ENCODE results near the gene COPA. TPM values are rescaled to one million over a fixed set of nuclear protein-coding genes. Genes with fewer than 3 reads are reported as not detected.
A peak's percentile ranks its signal among the peaks of the same experiment; 100 is the strongest.
"Not testable (repeated sequence)": the region's sequence is repeated elsewhere in the genome, so short reads cannot be mapped to it uniquely, and the experiment has no call there.

Gene COPA
- total RNA-seq, result 116 and 125 TPM in 2 replicates

- peaks cover 39% of the 10 kb centered on the region for H3K36me3 Mint-ChIP-seq (ENCODE audit: low read depth)
- no peaks in the 10 kb centered on the region for H3K9me3 Mint-ChIP-seq
- DNase-seq, result peak; percentile 97
- H3K4me3 Mint-ChIP-seq, result peak within 1 kb of the TSS; percentile 96
- H3K27me3 Mint-ChIP-seq, result no peaks in the 10 kb centered on the region
- peak within 1 kb of the TSS; percentile 97 for H3K27ac Mint-ChIP-seq
- H3K4me1 Mint-ChIP-seq, result peaks cover 41% of the 10 kb centered on the region
- intact Hi-C loops (cut with micrococcal nuclease), result loop anchor here (1.0 to 5.0 kb wide), 4 partner anchors 58 to 339 kb away; partner anchors contain the start of genes DCAF8 and PEX19
Measured at GRCh38 chr1:160342953-160343869, at the start of gene COPA, which contains the start of gene NCSTN. Gene COPA, minus strand, starts transcription at chr1:160343250. Its CDS starts 80 bp downstream, at chr1:160343170. Gene NCSTN, plus strand, starts transcription at chr1:160343383. Its CDS starts 14 bp downstream, at chr1:160343397.

- DNase-seq; H3K4me1 Mint-ChIP-seq; H3K36me3 Mint-ChIP-seq (ENCODE audit: low read depth); H3K27ac Mint-ChIP-seq; intact Hi-C loops (cut with micrococcal nuclease); H3K4me3 Mint-ChIP-seq: not testable (repeated sequence)
- Mint-ChIP-seq H3K9me3 (peaks cover 16% of the 10 kb centered on the region), H3K27me3 (peaks cover 49% of the 10 kb centered on the region)
Measured at GRCh38 chr1:160388406-160388805, 45.4 kb upstream of the COPA start.

DNA sequence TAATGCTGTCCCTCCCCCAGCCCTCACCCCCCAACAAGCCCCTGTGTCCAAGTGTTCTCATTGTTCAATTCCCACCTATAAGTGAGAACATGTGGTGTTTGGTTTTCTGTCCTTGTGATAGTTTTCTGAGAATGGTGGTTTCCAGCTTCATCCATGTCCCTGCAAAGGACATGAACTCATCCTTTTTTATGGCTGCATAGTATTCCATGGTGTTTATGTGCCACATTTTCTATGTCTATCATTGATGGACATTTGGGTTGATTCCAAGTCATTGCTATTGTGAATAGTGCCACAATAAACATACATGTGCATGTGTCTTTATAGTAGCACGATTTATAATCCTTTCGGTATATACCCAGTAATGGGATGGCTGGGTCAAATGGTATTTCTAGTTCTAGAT lies 41.8 kb upstream of the COPA start:
- H3K4me3 Mint-ChIP-seq; intact Hi-C loops (cut with micrococcal nuclease); DNase-seq; H3K4me1 Mint-ChIP-seq; H3K27ac Mint-ChIP-seq; H3K36me3 Mint-ChIP-seq (ENCODE audit: low read depth): not testable (repeated sequence)
- Mint-ChIP-seq H3K27me3 (peaks cover 44% of the 10 kb centered on the region), H3K9me3 (peaks cover 16% of the 10 kb centered on the region)

DNA sequence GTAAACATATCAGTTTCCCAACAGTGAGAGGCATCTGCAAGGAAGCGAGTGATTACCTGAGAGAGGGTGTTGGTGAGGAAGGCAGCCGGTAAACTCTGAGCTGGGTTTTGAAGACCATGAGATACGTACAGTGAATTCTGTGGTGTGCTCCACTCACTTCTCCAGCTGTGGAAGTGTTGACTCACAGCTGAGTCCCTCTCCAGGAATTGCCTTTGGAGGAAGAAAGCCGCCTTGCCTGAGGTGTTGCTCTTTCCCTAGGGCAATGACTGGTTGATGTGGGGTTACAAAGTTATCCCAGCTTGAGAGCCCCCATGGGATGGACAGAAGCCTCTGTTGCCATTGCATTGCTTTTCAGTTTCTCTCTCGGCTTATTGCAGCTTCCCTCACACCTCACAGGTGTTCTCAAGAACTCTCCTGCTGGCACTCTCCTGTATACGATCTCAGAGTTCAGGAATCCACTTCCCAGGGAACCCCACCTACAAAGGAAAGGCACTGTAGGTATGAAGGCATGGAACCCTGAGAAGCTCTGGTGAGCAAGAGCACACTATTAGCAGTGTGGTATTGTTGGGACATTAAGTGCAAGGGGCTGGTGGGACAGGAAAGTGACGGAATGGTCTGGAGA lies 34.6 kb upstream of the COPA start:
- Mint-ChIP-seq H3K36me3 (ENCODE audit: low read depth) (no peaks in the 10 kb centered on the region), H3K4me1 (peaks cover 13% of the 10 kb centered on the region), H3K9me3 (no peaks in the 10 kb centered on the region), H3K27me3 (peaks cover 18% of the 10 kb centered on the region), H3K27ac (no peak overlapping the region), H3K4me3 (no peak overlapping the region)
- intact Hi-C loops (cut with micrococcal nuclease), result loop anchor here (2.0 to 5.0 kb wide), 4 partner anchors 23 to 277 kb away; no protein-coding TSS in a partner anchor
- DNase-seq, result no peak

DNA sequence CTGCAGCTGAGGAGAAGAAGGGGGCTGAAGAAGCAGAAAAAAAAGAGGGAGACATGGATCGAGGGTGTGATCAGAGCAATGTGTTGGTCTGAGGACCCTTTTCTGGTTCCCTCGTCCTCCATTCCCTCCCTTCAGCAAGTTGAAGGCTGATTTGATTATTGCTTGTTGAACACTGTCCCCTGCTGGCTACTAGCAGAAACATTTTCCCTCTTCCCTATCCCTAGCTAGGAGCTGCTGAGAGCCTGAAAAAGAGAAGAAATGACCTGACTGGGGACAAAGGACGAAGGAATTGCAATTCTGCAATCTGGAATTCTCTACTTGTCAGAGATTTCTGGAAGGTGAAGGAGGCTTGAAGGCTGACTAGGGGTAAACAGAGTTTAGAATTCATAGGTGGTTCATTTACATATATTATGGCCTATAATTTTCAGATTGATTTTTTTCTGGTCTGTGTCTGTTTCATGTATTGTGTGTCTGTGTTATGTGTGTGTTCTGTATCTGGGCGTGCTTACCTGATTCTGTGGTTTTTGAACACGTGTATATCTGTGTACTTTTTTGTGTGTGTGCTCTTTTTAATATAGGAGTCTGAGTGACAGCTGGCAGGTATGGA lies 33.6 kb upstream of the COPA start:
- Mint-ChIP-seq H3K36me3 (ENCODE audit: low read depth) (no peaks in the 10 kb centered on the region), H3K4me1 (peaks cover 13% of the 10 kb centered on the region), H3K27ac (no peak overlapping the region), H3K4me3 (no peak overlapping the region), H3K9me3 (no peaks in the 10 kb centered on the region), H3K27me3 (peaks cover 13% of the 10 kb centered on the region)
- intact Hi-C loops (cut with micrococcal nuclease), result loop anchor here (2.0 to 5.0 kb wide), 4 partner anchors 22 to 276 kb away; no protein-coding TSS in a partner anchor
- DNase-seq, result peak; percentile 80

DNA sequence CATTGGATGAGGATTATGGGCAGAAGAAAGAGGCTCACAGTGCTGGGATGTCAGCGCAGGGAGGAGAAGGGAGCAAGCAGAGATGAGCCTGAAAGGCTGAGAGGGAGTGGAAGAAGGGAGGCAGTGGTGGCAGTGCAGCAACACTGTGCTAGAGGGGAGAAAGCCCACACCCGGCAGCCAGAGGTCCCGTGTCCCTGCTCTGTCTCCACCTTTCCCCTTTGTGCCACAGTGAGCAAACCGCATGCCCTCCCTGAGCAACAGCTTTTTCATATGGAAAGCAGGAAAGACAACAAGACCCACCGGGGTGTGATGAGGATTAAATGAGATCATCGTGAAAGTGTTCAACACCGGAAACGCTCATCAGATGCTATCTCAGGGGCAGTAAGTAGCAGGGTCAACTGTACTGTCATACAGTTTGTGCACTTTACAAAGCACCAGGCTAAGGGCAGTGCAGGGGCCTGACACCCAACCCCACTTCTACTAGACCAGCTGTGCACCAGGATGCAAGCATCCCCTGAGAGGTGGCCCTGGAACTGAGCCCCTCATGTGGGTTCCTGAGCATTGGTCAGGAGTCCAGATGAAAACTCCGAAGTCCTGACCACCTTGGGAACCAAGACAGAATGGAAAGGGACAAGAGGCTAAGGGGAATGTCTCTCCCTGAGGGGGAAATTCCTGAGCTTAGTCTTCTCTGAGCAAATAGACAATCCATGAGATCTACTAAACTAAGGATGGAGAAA lies 32.9 kb upstream of the COPA start:
- H3K9me3 Mint-ChIP-seq, result no peaks in the 10 kb centered on the region
- H3K4me3 Mint-ChIP-seq, result no peak overlapping the region
- peaks cover 13% of the 10 kb centered on the region for H3K4me1 Mint-ChIP-seq

GRCh38 chr1:160374306-160375110 lies 31.5 kb upstream of the COPA start:
- Mint-ChIP-seq H3K27me3 (peaks cover 7% of the 10 kb centered on the region), H3K9me3 (no peaks in the 10 kb centered on the region), H3K36me3 (ENCODE audit: low read depth) (no peaks in the 10 kb centered on the region), H3K4me1 (peaks cover 13% of the 10 kb centered on the region), H3K27ac (peak overlapping the region; percentile 42), H3K4me3 (no peak overlapping the region)
- DNase-seq, result no peak
- intact Hi-C loops (cut with micrococcal nuclease), result loop anchor here (5.0 kb wide), 1 partner anchor 82 kb away; no protein-coding TSS in a partner anchor

More for the DNA sequence above, 32.9 kb upstream of the COPA start:
- Mint-ChIP-seq H3K27me3 (peaks cover 13% of the 10 kb centered on the region), H3K36me3 (ENCODE audit: low read depth) (no peaks in the 10 kb centered on the region), H3K27ac (peak overlapping the region; percentile 4)
- intact Hi-C loops (cut with micrococcal nuclease), result loop anchor here (2.0 to 5.0 kb wide), 4 partner anchors 21 to 275 kb away; no protein-coding TSS in a partner anchor
- DNase-seq, result peak; percentile 67

DNA sequence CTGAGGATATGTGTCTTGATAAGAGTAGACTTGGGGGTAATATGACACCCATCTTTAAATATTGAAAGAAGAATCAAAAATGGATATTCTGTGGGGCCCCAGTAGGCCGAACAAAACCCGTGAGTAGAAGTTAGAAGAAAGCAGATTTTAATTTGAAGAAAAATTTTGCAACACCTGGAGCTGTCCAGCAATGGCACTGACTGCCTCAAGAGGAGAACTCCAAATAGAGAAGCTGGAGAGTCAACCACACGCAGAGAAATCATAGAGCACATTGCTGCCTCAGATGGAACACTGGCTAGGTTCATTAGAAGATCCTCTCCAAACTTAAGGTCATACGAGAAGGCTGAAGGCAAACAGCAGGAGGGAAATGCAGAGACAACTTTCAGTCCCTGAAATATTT lies 30.6 kb upstream of the COPA start:
- Mint-ChIP-seq H3K36me3 (ENCODE audit: low read depth) (no peaks in the 10 kb centered on the region), H3K27ac (no peak overlapping the region), H3K9me3 (no peaks in the 10 kb centered on the region), H3K4me1 (peaks cover 13% of the 10 kb centered on the region), H3K4me3 (no peak overlapping the region), H3K27me3 (peaks cover 1% of the 10 kb centered on the region)
- intact Hi-C loops (cut with micrococcal nuclease), result no loop called here
- DNase-seq, result no peak

GRCh38 chr1:160371756-160372155 lies 28.7 kb upstream of the COPA start:
- no peaks in the 10 kb centered on the region for H3K27me3 Mint-ChIP-seq
- H3K36me3 Mint-ChIP-seq (ENCODE audit: low read depth), result no peaks in the 10 kb centered on the region
- H3K4me1 Mint-ChIP-seq, result peaks cover 13% of the 10 kb centered on the region
- H3K27ac Mint-ChIP-seq, result no peak overlapping the region
- no peak for DNase-seq
- H3K9me3 Mint-ChIP-seq, result no peaks in the 10 kb centered on the region
- H3K4me3 Mint-ChIP-seq, result no peak overlapping the region
- intact Hi-C loops (cut with micrococcal nuclease), result no loop called here

DNA sequence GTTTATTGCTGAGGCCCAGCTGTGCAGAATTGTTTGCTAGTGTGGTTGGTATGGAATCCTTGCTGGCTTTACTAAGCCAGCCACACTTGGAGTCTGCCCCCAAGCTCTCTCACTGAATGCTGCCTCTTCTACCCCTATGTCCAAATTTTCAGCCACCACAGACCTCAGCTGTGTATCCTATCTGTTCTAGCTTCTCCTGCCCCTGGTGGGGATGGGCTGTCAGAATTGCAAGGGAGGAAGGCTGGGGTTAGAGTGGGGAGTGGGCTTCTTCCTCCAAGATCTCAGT lies 28.2 kb upstream of the COPA start:
- Mint-ChIP-seq H3K4me1 (peaks cover 9% of the 10 kb centered on the region), H3K9me3 (no peaks in the 10 kb centered on the region), H3K27me3 (no peaks in the 10 kb centered on the region), H3K4me3 (no peak overlapping the region), H3K36me3 (ENCODE audit: low read depth) (no peaks in the 10 kb centered on the region), H3K27ac (no peak overlapping the region)
- intact Hi-C loops (cut with micrococcal nuclease), result no loop called here
- DNase-seq, result no peak

- Mint-ChIP-seq H3K4me3 (no peak overlapping the region), H3K9me3 (no peaks in the 10 kb centered on the region), H3K4me1 (peaks cover 4% of the 10 kb centered on the region), H3K27me3 (no peaks in the 10 kb centered on the region), H3K27ac (no peak overlapping the region), H3K36me3 (ENCODE audit: low read depth) (no peaks in the 10 kb centered on the region)
- no peak for DNase-seq
- intact Hi-C loops (cut with micrococcal nuclease), result no loop called here
Measured at GRCh38 chr1:160370561-160371345, 27.7 kb upstream of the COPA start.

- H3K4me3 Mint-ChIP-seq, result no peak overlapping the region
- H3K27me3 Mint-ChIP-seq, result no peaks in the 10 kb centered on the region
- no peak overlapping the region for H3K27ac Mint-ChIP-seq
- no peaks in the 10 kb centered on the region for H3K36me3 Mint-ChIP-seq (ENCODE audit: low read depth)
- no peak for DNase-seq
- intact Hi-C loops (cut with micrococcal nuclease), result no loop called here
- H3K4me1 Mint-ChIP-seq, result no peaks in the 10 kb centered on the region
- H3K9me3 Mint-ChIP-seq, result no peaks in the 10 kb centered on the region
Measured at GRCh38 chr1:160369087-160369486, 26.0 kb upstream of the COPA start.
